K562 (cell line): ENCODE data around the gene TXNIP. TPM values are rescaled to one million over a fixed set of nuclear protein-coding genes. Genes with fewer than 3 reads are reported as not detected.

Experiments used
- ATAC-seq: fragments of 200-7000 bp; cut with Tn5 transposase; 3 replicates; pipeline ENCODE4 v1.9.1; 2020; ENCODE audit warnings: moderate library complexity
- BruUV-seq: library from RNA; stranded (reverse); fragments of 400-500 nt; replicated peaks from 2 replicates; lab custom pipeline; 2021; lab: Mats Ljungman, UMichigan
- CTCF ChIA-PET: fragments of 300-600 bp; formaldehyde crosslinking; extraction: SDS; loops from one replicate; lab custom pipeline; 2021; ENCODE audit warnings: low intra/inter-chr PET ratio; lab: Yijun Ruan, JAX
- POLR2A ChIA-PET: fragments of 300-600, 350-650 bp; sonication (Branson Sonifier 250); formaldehyde crosslinking; extraction: SDS; loops from one replicate; lab custom pipeline; 2021; ENCODE audit warnings: antibody characterized with exemption, inconsistent platforms; lab: Yijun Ruan, JAX
- DNase-seq, 4 experiments: peaks; one replicate each; pipeline versions ENCODE4 v3.0.0 to v3.0.0-alpha.2; 2011 to 2018; ENCODE audit warnings: low spot score in 3 of 4, mixed read lengths in 3 of 4; ENCODE audit errors: extremely low read depth in 1 of 4
- FAIRE-seq: peaks from 2 replicates; lab custom pipeline; 2011; peaks lifted over from hg19 to GRCh38; lab: Jason Lieb, UNC
- H2AFZ ChIP-seq: 2 replicates; pipeline ENCODE4 v1.6.0; 2011; ENCODE audit warnings: low read depth, low read length, control low read depth, inconsistent platforms
- H3K27ac ChIP-seq: fragments of 200-600 bp; 3 replicates; pipeline ENCODE4 v1.8.0; 2011; ENCODE audit warnings: low read depth, mild to moderate bottlenecking, control low read depth, inconsistent platforms, low read length, moderate library complexity, mixed read lengths; ENCODE audit errors: extremely low read depth
- H3K27me3 ChIP-seq, 2 experiments: fragments of 300-600 bp in 1 of 2; 2 replicates in 1 of 2; 3 replicates in 1 of 2; pipeline versions ENCODE4 v1.6.0 to v1.8.0; 2011; ENCODE audit warnings: inconsistent platforms in 2 of 2, low read length in 2 of 2, mild to moderate bottlenecking in 1 of 2, mixed read lengths in 1 of 2, moderate library complexity in 1 of 2; ENCODE audit not compliant: control insufficient read depth in 2 of 2, insufficient read depth in 2 of 2
- H3K36me3 ChIP-seq: fragments of 300-600 bp; 3 replicates; pipeline ENCODE4 v1.8.0; 2011; ENCODE audit warnings: mild to moderate bottlenecking, low read length, inconsistent platforms; ENCODE audit not compliant: control insufficient read depth, insufficient read depth
- H3K4me1 ChIP-seq, 2 experiments: fragments of 200-600 bp in 1 of 2; replicated peaks in 1 of 2; 2 replicates in 1 of 2; 3 replicates in 1 of 2; pipeline versions ENCODE4 v1.5.1 to v1.8.0; 2011; ENCODE audit warnings: inconsistent platforms in 2 of 2, low read length in 2 of 2, mild to moderate bottlenecking in 1 of 2, mixed read lengths in 1 of 2, moderate library complexity in 1 of 2; ENCODE audit not compliant: control insufficient read depth in 2 of 2, insufficient read depth in 2 of 2
- H3K4me2 ChIP-seq: 2 replicates; pipeline ENCODE4 v1.6.1; 2011; ENCODE audit warnings: low read length, control low read depth, inconsistent platforms, mixed read lengths; ENCODE audit not compliant: insufficient read depth
- H3K4me3 ChIP-seq: fragments of 200-600 bp; sonication (generic), shearing (Covaris generic); 2 replicates; pipeline ENCODE4 v1.5.1; 2016; ENCODE audit warnings: control low read depth, inconsistent platforms
- H3K79me2 ChIP-seq: fragments of 200-600 bp; 3 replicates; pipeline ENCODE4 v1.8.0; 2011; ENCODE audit warnings: low read length, inconsistent platforms; ENCODE audit not compliant: control insufficient read depth, insufficient read depth
- H3K9ac ChIP-seq, 2 experiments: 2 replicates each; pipeline versions ENCODE4 v1.6.0 to v1.6.1; 2011; ENCODE audit warnings: low read depth in 2 of 2, low read length in 2 of 2, control low read depth in 1 of 2, inconsistent platforms in 1 of 2, mild to moderate bottlenecking in 1 of 2, mixed read lengths in 1 of 2; ENCODE audit not compliant: insufficient read depth in 1 of 2
- H3K9me1 ChIP-seq: one replicate; pipeline ENCODE4 v1.6.0; 2011; ENCODE audit warnings: inconsistent platforms, mild to moderate bottlenecking, low read length, moderate library complexity; ENCODE audit not compliant: control insufficient read depth, insufficient read depth
- H3K9me3 ChIP-seq: replicated peaks from 2 replicates; pipeline ENCODE4 v1.5.1; 2011; ENCODE audit warnings: low read depth, low read length, inconsistent platforms; ENCODE audit not compliant: control insufficient read depth, insufficient read depth
- H4K20me1 ChIP-seq: replicated peaks from 2 replicates; pipeline ENCODE4 v1.6.1; 2011; ENCODE audit warnings: low read length, inconsistent platforms, mixed read lengths; ENCODE audit not compliant: control insufficient read depth, insufficient read depth
- ARID4B ChIP-seq: sonication (generic); formaldehyde crosslinking; IDR thresholded peaks from 2 replicates; pipeline ENCODE4 v1.8.0; 2022; ENCODE audit warnings: mild to moderate bottlenecking, missing genetic modification reagents
- EP300 ChIP-seq: IDR thresholded peaks from 2 replicates; pipeline ENCODE4 v1.6.1; 2012; ENCODE audit warnings: low read length, improper control_type of control experiment
- FOXM1 ChIP-seq, 2 experiments: fragments of 450-650 bp in 1 of 2; sonication (generic) in 1 of 2; formaldehyde crosslinking in 1 of 2; IDR thresholded peaks; 2 replicates each; pipeline versions ENCODE4 v1.6.1 to v1.9.0; 2017 to 2022; ENCODE audit warnings: low read depth in 2 of 2, mild to moderate bottlenecking in 2 of 2, missing genetic modification reagents in 1 of 2, moderate library complexity in 1 of 2
- HDAC1 ChIP-seq, 2 experiments: fragments of 450-650 bp; IDR thresholded peaks; 2 replicates each; pipeline ENCODE4 v1.6.1; 2016 to 2017; ENCODE audit warnings: inconsistent platforms in 1 of 2, mild to moderate bottlenecking in 1 of 2, moderate library complexity in 1 of 2
- HMBOX1 ChIP-seq: sonication (generic); IDR thresholded peaks from 2 replicates; pipeline ENCODE4 v1.6.1; 2016
- KHSRP ChIP-seq: fragments of 450-650 bp; IDR thresholded peaks from 2 replicates; pipeline ENCODE4 v1.6.1; 2017
- OTX1 ChIP-seq: fragments of 450-650 bp; formaldehyde crosslinking; IDR thresholded peaks from 2 replicates; pipeline ENCODE4 v1.4.0; 2022; ENCODE audit warnings: mild to moderate bottlenecking
- RHOXF2B ChIP-seq: fragments of 250-450 bp; sonication (Bioruptor Pico); conservative IDR thresholded peaks from 2 replicates; pipeline ENCODE4 v1.5.1; 2021
- SMARCA5 ChIP-seq: fragments of 450-650 bp; IDR thresholded peaks from 2 replicates; pipeline ENCODE4 v1.6.1; 2016
- UBTF ChIP-seq, 2 experiments: IDR thresholded peaks; 2 replicates each; pipeline ENCODE4 v1.6.1; 2012; ENCODE audit warnings: improper control_type of control experiment in 2 of 2, low read depth in 2 of 2, low read length in 2 of 2, borderline replicate concordance in 1 of 2
- WGBS: fragments of 100-300 bp; shearing (Covaris generic); methylation state at CpG from one replicate; pipeline ENCODE4 v1.1.6; 2016; ENCODE audit warnings: low coverage, mixed read lengths; ENCODE audit not compliant: insufficient coverage; ENCODE audit errors: missing lambda C conversion rate; 5-methylcytosine and 5-hydroxymethylcytosine counted together
- in situ Hi-C: fragments of 300-500 bp; cut with MboI; formaldehyde crosslinking; loops from 4 replicates; pipeline ENCODE4 v1.15.0; 2018; ENCODE audit warnings: inconsistent platforms, mixed read lengths
- intact Hi-C: fragments of 100-400 bp; cut with micrococcal nuclease; formaldehyde crosslinking; loops from 2 replicates; pipeline ENCODE4 v1.14.2; 2022
- polyA plus RNA-seq, 8 experiments: library from polyadenylated mRNA; depleted of rRNA in 4 of 8; stranded (reverse) in 5 of 8; unstranded in 3 of 8; fragments of >200 nt; fragmentation: Nextera tagmentation in 2 of 8; fragmentation: Illumina TruSeq in 1 of 8; extraction: Ambion mirVana in 2 of 8; extraction: Trizol in 1 of 8; gene quantifications; 2 replicates each; pipeline versions ENCODE4 v1.2.1 to v1.2.3, GENCODE V29; 2011 to 2014; ENCODE audit warnings: inconsistent platforms in 1 of 8, missing spikeins in 1 of 8
- total RNA-seq, 7 experiments: library from RNA; depleted of rRNA in 6 of 7; stranded (reverse); fragments of >200 nt in 6 of 7; fragmentation: Illumina TruSeq in 2 of 7; extraction: Trizol in 2 of 7; gene quantifications; 2 replicates each; pipeline versions ENCODE4 v1.2.1 to v1.2.3, GENCODE V29; 2011 to 2021; ENCODE audit warnings: low replicate concordance in 1 of 7

Gene TXNIP
- total and polyA plus RNA-seq, 9 of the 15 experiments (the other 6 are each of a cell fraction or from before 2014, with no cell fraction given): 120 to 499 (median 257) TPM

- WGBS: 0% methylated on average over 3 of the region's 3 CpGs
- Histone ChIP-seq H3K9me3 (no peaks in the 10 kb centered on the region), H4K20me1 (no peaks in the 10 kb centered on the region), H3K79me2 (peaks cover 29% of the 10 kb centered on the region), H3K27ac (peak overlapping the region; percentile 74), H3K9me1 (no peaks in the 10 kb centered on the region), H2AFZ (peak overlapping the region; percentile 92), H3K36me3 (no peaks in the 10 kb centered on the region), H3K27me3 (no peaks in the 10 kb centered on the region), H3K9ac (peak overlapping the region; percentile 70 to 98), H3K4me2 (peak overlapping the region; percentile 91), H3K4me3 (peak overlapping the region; percentile 79), H3K4me1 (peaks cover 20 to 23% of the 10 kb centered on the region in 2 experiments; a peak in 4 of 5 replicates)
- in situ Hi-C loops (no loop called here), intact Hi-C loops (loop anchor here (2.0 kb wide), 1 partner anchor 24 kb away; no protein-coding TSS in a partner anchor)
- FAIRE-seq (no peak), ATAC-seq (no peak), DNase-seq (no peak)
- ChIA-PET CTCF (no interaction called here), POLR2A (interaction anchor here (0.6 to 2.7 kb wide), 8 partner anchors 13 to 95 kb away, joined by 3 to 18 read pairs (median 8); partner anchors contain the start of gene RBM8A)
- TSS peak; percentile 51 for BruUV-seq
- no peak for TF ChIP-seq ARID4B
- TF ChIP-seq SMARCA5: 0 out of 2 replicates have a peak, but pooled peaks have one; percentile 33
- peak; percentile 39; the same call in 1 of the 2 replicates for TF ChIP-seq HMBOX1
- TF ChIP-seq HDAC1 (IDR thresholded peaks at IDR 0.05): peak in 1 of 2 experiments; percentile 13; a peak in 1 of 4 replicates
- no peak for TF ChIP-seq KHSRP
- TF ChIP-seq EP300: 0 out of 2 replicates have a peak, but pooled peaks have one; percentile 4
- TF ChIP-seq OTX1 (CRISPR knock-in tag): 0 out of 2 replicates have a peak, but pooled peaks have one; percentile 51
- TF ChIP-seq RHOXF2B (CRISPR knock-in tag): no peak
- TF ChIP-seq UBTF (IDR thresholded peaks at IDR 0.05; ENCODE audit: borderline replicate concordance in 1 of 2, low read depth in 2 of 2, low read length in 2 of 2): 0 out of 4 replicates have a peak, but pooled peaks of 1 of the 2 experiments have one; percentile 12
- TF ChIP-seq FOXM1 (IDR thresholded peaks at IDR 0.05; ENCODE audit: low read depth): no peak
- TF ChIP-seq FOXM1 (CRISPR knock-in tag; IDR thresholded peaks at IDR 0.05; ENCODE audit: low read depth): no peak
These were observed 39.5 kb downstream of the TXNIP start for GRCh38 chr1:145956781-145957442.
